Activated CD8-positive, alpha-beta T cell treated with anti-CD3 and anti-CD28 coated beads for 36 hours (primary cell): ENCODE results near the gene SRMS. TPM values are rescaled to one million over a fixed set of nuclear protein-coding genes. Genes with fewer than 3 reads are reported as not detected.

Experiments
- ATAC-seq: fragments of 200-7000 bp; cut with Tn5 transposase; one replicate; pipeline ENCODE4 v1.10.0; 2021; ENCODE audit warnings: mild to moderate bottlenecking, moderate library complexity
- CTCF ChIA-PET: fragments of 350-600 bp; sonication (Branson Sonifier 250); formaldehyde crosslinking; loops from one replicate; lab custom pipeline; 2021; ENCODE audit warnings: antibody characterized with exemption; lab: Charles Lee
- POLR2A ChIA-PET: fragments of 350-600 bp; sonication (Branson Sonifier 250); formaldehyde crosslinking; loops from one replicate; lab custom pipeline; 2021; ENCODE audit warnings: antibody characterized with exemption; lab: Charles Lee
- DNase-seq: peaks from one replicate; pipeline ENCODE4 v3.0.0-alpha.2; 2020
- H3K27ac Mint-ChIP-seq: one replicate; pipeline ENCODE4 v1.8.0; 2021; ENCODE audit warnings: mild to moderate bottlenecking, mixed read lengths
- H3K27me3 Mint-ChIP-seq: one replicate; pipeline ENCODE4 v1.8.0; 2021; ENCODE audit warnings: mixed read lengths
- H3K36me3 Mint-ChIP-seq: one replicate; pipeline ENCODE4 v1.8.0; 2021; ENCODE audit warnings: low read depth, mixed read lengths
- H3K4me1 Mint-ChIP-seq: one replicate; pipeline ENCODE4 v1.8.0; 2021; ENCODE audit warnings: low read depth, mixed read lengths
- H3K4me3 Mint-ChIP-seq: one replicate; pipeline ENCODE4 v1.8.0; 2021; ENCODE audit warnings: mild to moderate bottlenecking, moderate library complexity, mixed read lengths
- H3K9me3 Mint-ChIP-seq: one replicate; pipeline ENCODE4 v1.8.0; 2021; ENCODE audit warnings: mixed read lengths
- CTCF ChIP-seq: fragments of 200-600 bp; IDR thresholded peaks from one replicate; pipeline ENCODE4 v1.8.0; 2022; ENCODE audit warnings: antibody characterized with exemption, mild to moderate bottlenecking
- intact Hi-C: fragments of 100-400 bp; cut with micrococcal nuclease; formaldehyde crosslinking; loops from one replicate; pipeline ENCODE4 v1.10.0; 2022
- total RNA-seq, 2 experiments: library from RNA; stranded (reverse); gene quantifications; one replicate each; pipeline ENCODE4 v1.2.3, GENCODE V29; 2021

The SRMS gene
- total RNA-seq, 2 experiments from 2014 or later: not detected

- no peaks in the 10 kb centered on the region for H3K4me1 Mint-ChIP-seq
- no peak overlapping the region for H3K4me3 Mint-ChIP-seq
- CTCF ChIA-PET: interaction anchor here (0.8 to 1.2 kb wide), 2 partner anchors 38 to 41 kb away, joined by 3 to 7 read pairs; partner anchors contain the start of gene PTK6
- ATAC-seq (peak; percentile 11), DNase-seq (peak; percentile 37)
- no peaks in the 10 kb centered on the region for H3K36me3 Mint-ChIP-seq
- H3K27me3 Mint-ChIP-seq: peaks cover 5% of the 10 kb centered on the region
- no peaks in the 10 kb centered on the region for H3K9me3 Mint-ChIP-seq
- no peak for TF ChIP-seq CTCF
- intact Hi-C loops: no loop called here
- POLR2A ChIA-PET: interaction anchor here (0.5 kb wide), 1 partner anchor 97 kb away, joined by 3 read pairs; no protein-coding TSS in a partner anchor
- H3K27ac Mint-ChIP-seq: no peak overlapping the region
Measured at GRCh38 chr20:63578224-63579016, 30.9 kb upstream of the SRMS start.

GRCh38 chr20:63577317-63577894 lies 29.9 kb upstream of the SRMS start:
- POLR2A ChIA-PET: no interaction called here
- H3K4me1 Mint-ChIP-seq: no peaks in the 10 kb centered on the region
- H3K27ac Mint-ChIP-seq: no peak overlapping the region
- ATAC-seq (no peak), DNase-seq (no peak)
- no peak for TF ChIP-seq CTCF
- no peaks in the 10 kb centered on the region for H3K9me3 Mint-ChIP-seq
- CTCF ChIA-PET: interaction anchor here (0.8 to 1.2 kb wide), 2 partner anchors 37 to 40 kb away, joined by 3 to 7 read pairs; partner anchors contain the start of gene PTK6
- H3K4me3 Mint-ChIP-seq: no peak overlapping the region
- intact Hi-C loops: no loop called here
- H3K27me3 Mint-ChIP-seq: peaks cover 5% of the 10 kb centered on the region
- no peaks in the 10 kb centered on the region for H3K36me3 Mint-ChIP-seq

GRCh38 chr20:63576311-63576710 lies 28.8 kb upstream of the SRMS start:
- POLR2A ChIA-PET: interaction anchor here (1.1 kb wide), 1 partner anchor 15 kb away, joined by 3 read pairs; no protein-coding TSS in a partner anchor
- intact Hi-C loops: no loop called here
- TF ChIP-seq CTCF: no peak
- DNase-seq (no peak), ATAC-seq (no peak)
- Mint-ChIP-seq H3K36me3 (no peaks in the 10 kb centered on the region), H3K27ac (no peak overlapping the region), H3K9me3 (no peaks in the 10 kb centered on the region), H3K4me3 (no peak overlapping the region), H3K27me3 (peaks cover 5% of the 10 kb centered on the region), H3K4me1 (no peaks in the 10 kb centered on the region)
- CTCF ChIA-PET: no interaction called here

GRCh38 chr20:63574829-63575743 lies 27.5 kb upstream of the SRMS start:
- CTCF ChIA-PET: interaction anchor here (1.3 kb wide), 1 partner anchor 37 kb away, joined by 5 read pairs; no protein-coding TSS in a partner anchor
- no peak for ATAC-seq
- Mint-ChIP-seq H3K4me3 (peak overlapping the region; percentile 44), H3K9me3 (no peaks in the 10 kb centered on the region), H3K4me1 (no peaks in the 10 kb centered on the region), H3K36me3 (no peaks in the 10 kb centered on the region), H3K27me3 (peaks cover 5% of the 10 kb centered on the region), H3K27ac (no peak overlapping the region)
- intact Hi-C loops: no loop called here
- POLR2A ChIA-PET: interaction anchor here (1.3 kb wide), 1 partner anchor 29 kb away, joined by 4 read pairs; no protein-coding TSS in a partner anchor
- no peak for DNase-seq
- no peak for TF ChIP-seq CTCF
